ENCODE results near the gene OTUD7B. TPM values are rescaled to one million over a fixed set of nuclear protein-coding genes. Genes with fewer than 3 reads are reported as not detected.
A peak's percentile ranks its signal among the peaks of the same experiment; 100 is the strongest.

OTUD7B gene
- total and polyA plus RNA-seq, 9 of the 15 experiments (the other 6 are each of a cell fraction or from before 2014, with no cell fraction given) = 0.96 to 18.8 (median 7.4) TPM

- TF ChIP-seq RNF219 (CRISPR knock-in tag; IDR thresholded peaks at IDR 0.05) (no peak), ZNF316 (IDR thresholded peaks at IDR 0.05) (peak; percentile 44), MCM5 (IDR thresholded peaks at IDR 0.05; ENCODE audit: low read depth) (no peak), ATF2 (CRISPR knock-in tag; IDR thresholded peaks at IDR 0.05) (no peak), ETV1 (tag; conservative IDR thresholded peaks at IDR 0.05; ENCODE audit: low read depth) (peak; percentile 53), RREB1 (CRISPR knock-in tag; IDR thresholded peaks at IDR 0.05) (no peak), HMGN3 (IDR thresholded peaks at IDR 0.05; ENCODE audit: borderline replicate concordance, extremely low read depth, insufficient read length, low read depth, low read length) (no peak), HBP1 (CRISPR knock-in tag; IDR thresholded peaks at IDR 0.05) (no peak), RB1 (IDR thresholded peaks at IDR 0.05; ENCODE audit: low read depth) (0 out of 2 replicates have a peak, but pooled peaks have one; percentile 36), ARID4B (CRISPR knock-in tag; IDR thresholded peaks at IDR 0.05) (no peak), NFIC (IDR thresholded peaks at IDR 0.05) (no peak)
Observed at GRCh38 chr1:149962039-149962647, 48.4 kb downstream of the OTUD7B start (continued).

Data from K562 (cell line).